Thyroid gland (tissue), 4 donors: Measurements from ENCODE around the gene RNF19B.

Experiments
- CTCF ChIP-seq, 6 experiments: fragments of 200-600 bp in 3 of 6; fragments of 450-650 bp in 3 of 6; sonication (generic) in 3 of 6; IDR thresholded peaks; one replicate each; pipeline ENCODE4 v1.5.1; 2016 to 2019; ENCODE audit warnings: antibody characterized with exemption in 6 of 6, mild to moderate bottlenecking in 2 of 6, inconsistent platforms in 1 of 6, moderate library complexity in 1 of 6
- POLR2A ChIP-seq, 2 donors: fragments of 450-650 bp; IDR thresholded peaks; one replicate each; pipeline ENCODE4 v1.6.1; 2017; ENCODE audit warnings: antibody characterized with exemption in 2 of 2, mild to moderate bottlenecking in 2 of 2, moderate library complexity in 1 of 2

GRCh38 chr1:32988665-32989064, 24.1 kb upstream of the RNF19B start:
- TF ChIP-seq CTCF (IDR thresholded peaks at IDR 0.05) (no peak), POLR2A (IDR thresholded peaks at IDR 0.05) (no peak)
